PC-3 (cell line): ENCODE results near the gene CNN3. TPM values are rescaled to one million over a fixed set of nuclear protein-coding genes. Genes with fewer than 3 reads are reported as not detected.

Source experiments
- ATAC-seq: fragments of 200-7000 bp; cut with Tn5 transposase; 2 replicates; pipeline ENCODE4 v1.9.1; 2020; ENCODE audit warnings: mild to moderate bottlenecking, moderate library complexity
- BruUV-seq: library from RNA; stranded (reverse); fragments of 400-500 nt; replicated peaks from 2 replicates; lab custom pipeline; 2021; lab: Mats Ljungman, UMichigan
- CTCF ChIA-PET: fragments of 300-600 bp; sonication (Branson Sonifier 250); formaldehyde crosslinking; loops from one replicate; lab custom pipeline; 2022; ENCODE audit warnings: antibody characterized with exemption; lab: Charles Lee
- POLR2A ChIA-PET: fragments of 300-600 bp; sonication (Branson Sonifier 250); formaldehyde crosslinking; loops from one replicate; lab custom pipeline; 2022; ENCODE audit warnings: antibody characterized with exemption; ENCODE audit not compliant: unreplicated experiment; lab: Charles Lee
- DNase-seq: peaks from one replicate; pipeline ENCODE4 v3.0.0-alpha.2; 2015
- H2AFZ ChIP-seq: fragments of 300-600 bp; sonication (generic); 2 replicates; pipeline ENCODE4 v1.6.0; 2016; ENCODE audit warnings: antibody characterized with exemption, low read length
- H3F3A ChIP-seq: fragments of 300-600 bp; sonication (generic); one replicate; pipeline ENCODE4 v1.6.0; 2017; ENCODE audit warnings: antibody characterized with exemption, low read length, control low read depth, mild to moderate bottlenecking; ENCODE audit not compliant: unreplicated experiment
- H3K27ac ChIP-seq: fragments of 300-600 bp; sonication (generic); 2 replicates; pipeline ENCODE4 v1.5.1; 2016; ENCODE audit warnings: mild to moderate bottlenecking, low read length
- H3K27me3 ChIP-seq: fragments of 300-600 bp; sonication (generic); 2 replicates; pipeline ENCODE4 v1.6.1; 2016; ENCODE audit warnings: low read length, mixed read lengths
- H3K36me3 ChIP-seq: fragments of 300-600 bp; sonication (generic); 2 replicates; pipeline ENCODE4 v1.6.1; 2016; ENCODE audit warnings: low read depth, mixed run types, low read length, mixed read lengths
- H3K4me1 ChIP-seq: fragments of 300-600 bp; sonication (generic); 2 replicates; pipeline ENCODE4 v1.5.1; 2016; ENCODE audit warnings: low read length; ENCODE audit not compliant: insufficient read depth
- H3K4me2 ChIP-seq: fragments of 300-600 bp; sonication (generic); 2 replicates; pipeline ENCODE4 v1.6.0; 2016; ENCODE audit warnings: low read length
- H3K4me3 ChIP-seq: fragments of 300-600 bp; sonication (generic); 2 replicates; pipeline ENCODE4 v1.5.1; 2016; ENCODE audit warnings: mild to moderate bottlenecking, low read length, mixed read lengths
- H3K79me2 ChIP-seq: fragments of 300-600 bp; sonication (generic); 2 replicates; pipeline ENCODE4 v1.6.1; 2017; ENCODE audit warnings: low read length, mixed read lengths
- H3K9ac ChIP-seq: fragments of 300-600 bp; sonication (generic); 2 replicates; pipeline ENCODE4 v1.6.0; 2016; ENCODE audit warnings: mild to moderate bottlenecking, low read length
- H3K9me2 ChIP-seq: fragments of 300-600 bp; sonication (generic); replicated peaks from 2 replicates; pipeline ENCODE4 v1.6.1; 2016; ENCODE audit warnings: mixed run types, low read length, mixed read lengths
- H3K9me3 ChIP-seq: fragments of 300-600 bp; sonication (generic); 2 replicates; pipeline ENCODE4 v1.6.1; 2016; ENCODE audit warnings: low read length, mixed read lengths
- H4K20me1 ChIP-seq: fragments of 300-600 bp; sonication (generic); 2 replicates; pipeline ENCODE4 v1.6.1; 2016; ENCODE audit warnings: low read length, mixed read lengths
- CTCF ChIP-seq: fragments of 300-600 bp; sonication (generic); conservative IDR thresholded peaks from 2 replicates; pipeline ENCODE4 v1.5.1; 2017; ENCODE audit warnings: antibody characterized with exemption, low read depth, mild to moderate bottlenecking, low read length
- EZH2 ChIP-seq: fragments of 300-600 bp; sonication (generic); IDR thresholded peaks from one replicate; pipeline ENCODE4 v1.6.1; 2017; ENCODE audit warnings: antibody characterized with exemption, mild to moderate bottlenecking, low read length; ENCODE audit not compliant: unreplicated experiment
- EZH2phosphoT487 ChIP-seq: fragments of 300-600 bp; sonication (generic); IDR thresholded peaks from 2 replicates; pipeline ENCODE4 v1.6.1; 2018; ENCODE audit warnings: mild to moderate bottlenecking, antibody characterized with exemption, low read length, borderline replicate concordance
- intact Hi-C: fragments of 100-400 bp; cut with micrococcal nuclease; formaldehyde crosslinking; loops from 2 replicates; pipeline ENCODE4 v1.9.0; 2023
- total RNA-seq: library from RNA; depleted of rRNA; stranded (reverse); fragments of >200 nt; gene quantifications from 2 replicates; pipeline ENCODE4 v1.2.3, GENCODE V29; 2014

CNN3 gene
- total RNA-seq, 1 experiment from 2014 or later, result 323 TPM

DNA sequence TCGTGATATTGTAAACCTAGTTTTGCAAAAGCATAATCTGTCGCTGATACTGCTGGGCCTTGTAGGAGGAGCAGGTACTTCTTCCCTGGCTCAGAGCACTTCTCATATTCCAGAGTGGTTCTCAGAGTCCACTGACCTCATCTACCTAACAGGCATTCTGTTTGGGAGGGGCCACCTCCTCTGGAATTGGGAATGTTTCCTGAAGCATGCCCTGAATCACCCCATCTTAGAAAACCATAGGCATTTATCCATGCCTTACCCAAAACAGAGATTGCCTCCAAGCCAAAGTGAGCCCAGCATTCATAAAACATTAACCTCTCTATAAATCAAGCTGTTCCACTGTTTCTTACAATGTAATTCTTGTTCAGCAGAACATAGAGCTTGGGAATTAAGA lies 71.6 kb downstream of the CNN3 start:
- Histone ChIP-seq H3K4me1 (peaks cover 60% of the 10 kb centered on the region), H3K4me2 (peak overlapping the region; percentile 83), H2AFZ (0 out of 2 replicates have a peak overlapping the region, but pooled peaks have one; percentile 10), H3K79me2 (no peaks in the 10 kb centered on the region), H3K9ac (peak overlapping the region; percentile 78), H3K27ac (peak overlapping the region; percentile 97), H3K9me3 (no peaks in the 10 kb centered on the region), H4K20me1 (no peaks in the 10 kb centered on the region), H3K27me3 (no peaks in the 10 kb centered on the region), H3F3A (peaks cover 6% of the 10 kb centered on the region), H3K4me3 (peak overlapping the region; percentile 65; the same call in 1 of the 2 replicates), H3K9me2 (no peaks in the 10 kb centered on the region), H3K36me3 (no peaks in the 10 kb centered on the region)
- TSS peak; percentile 77 for BruUV-seq
- TF ChIP-seq EZH2 (no peak), EZH2phosphoT487 (no peak), CTCF (no peak)
- DNase-seq (peak; percentile 88), ATAC-seq (peak; percentile 56)
- CTCF ChIA-PET, result interaction anchor here (1.3 to 3.3 kb wide), 5 partner anchors 8 to 378 kb away, joined by 4 to 73 read pairs (median 11); partner anchors contain the start of gene RWDD3
- POLR2A ChIA-PET, result interaction anchor here (0.6 kb wide), 1 partner anchor 158 kb away, joined by 3 read pairs; no protein-coding TSS in a partner anchor
- intact Hi-C loops, result loop anchor here (1.0 to 10.0 kb wide), 3 partner anchors 9 to 259 kb away; partner anchors contain the start of gene TLCD4

GRCh38 chr1:94854458-94855306 lies 72.2 kb downstream of the CNN3 start:
- intact Hi-C loops, result loop anchor here (1.0 to 10.0 kb wide), 5 partner anchors 10 to 379 kb away; partner anchors contain the start of gene TLCD4
- peak; percentile 92 for TF ChIP-seq CTCF
- no peak for TF ChIP-seq EZH2phosphoT487
- ATAC-seq (peak; percentile 84), DNase-seq (peak; percentile 99)
- ChIA-PET CTCF (interaction anchor here (0.5 to 3.3 kb wide), 12 partner anchors 9 to 379 kb away, joined by 3 to 73 read pairs (median 5); partner anchors contain the start of gene RWDD3), POLR2A (interaction anchor here (0.6 to 1.0 kb wide), 5 partner anchors 22 to 379 kb away, joined by 3 to 13 read pairs (median 4); partner anchors contain the start of genes CNN3 and RWDD3)
- Histone ChIP-seq H3K4me2 (peak overlapping the region; percentile 83), H2AFZ (peak overlapping the region; percentile 66), H3K9ac (peak overlapping the region; percentile 78), H3K4me3 (peak overlapping the region; percentile 65), H3K27me3 (no peaks in the 10 kb centered on the region), H3K9me2 (no peaks in the 10 kb centered on the region), H3K79me2 (no peaks in the 10 kb centered on the region), H3K36me3 (no peaks in the 10 kb centered on the region), H3K4me1 (peaks cover 60% of the 10 kb centered on the region), H4K20me1 (no peaks in the 10 kb centered on the region), H3K27ac (peak overlapping the region; percentile 97), H3K9me3 (no peaks in the 10 kb centered on the region), H3F3A (peaks cover 6% of the 10 kb centered on the region)
- TSS peak; percentile 71 for BruUV-seq
